ENCODE results near the gene TBC1D8.

The TBC1D8 gene

GRCh38 chr2:101064868-101065549 lies 86.2 kb downstream of the TBC1D8 start:
- TF ChIP-seq CTCF (IDR thresholded peaks at IDR 0.05; ENCODE audit: borderline replicate concordance, insufficient read depth, low read depth, low read length): no peak
- H3K4me3 ChIP-seq (ENCODE audit: low read depth, low read length): no peak overlapping the region

GRCh38 chr2:101064505-101064867 lies 86.7 kb downstream of the TBC1D8 start:
- no peak overlapping the region for H3K4me3 ChIP-seq (ENCODE audit: low read depth, low read length)
- TF ChIP-seq CTCF (IDR thresholded peaks at IDR 0.05; ENCODE audit: borderline replicate concordance, insufficient read depth, low read depth, low read length): no peak

- H3K4me3 ChIP-seq (ENCODE audit: low read depth, low read length): no peak overlapping the region
- TF ChIP-seq CTCF (IDR thresholded peaks at IDR 0.05; ENCODE audit: borderline replicate concordance, insufficient read depth, low read depth, low read length): no peak
Observed at GRCh38 chr2:101064125-101064502, 87.1 kb downstream of the TBC1D8 start.

GRCh38 chr2:101063352-101064124 lies 87.6 kb downstream of the TBC1D8 start:
- TF ChIP-seq CTCF (IDR thresholded peaks at IDR 0.05; ENCODE audit: borderline replicate concordance, insufficient read depth, low read depth, low read length): no peak
- H3K4me3 ChIP-seq (ENCODE audit: low read depth, low read length): no peak overlapping the region

GRCh38 chr2:101058386-101058785 lies 92.8 kb downstream of the TBC1D8 start:
- no peak for TF ChIP-seq CTCF (IDR thresholded peaks at IDR 0.05; ENCODE audit: borderline replicate concordance, insufficient read depth, low read depth, low read length)

GRCh38 chr2:101057051-101057933 lies 93.9 kb downstream of the TBC1D8 start:
- no peak overlapping the region for H3K4me3 ChIP-seq (ENCODE audit: low read depth, low read length)
- no peak for TF ChIP-seq CTCF (IDR thresholded peaks at IDR 0.05; ENCODE audit: borderline replicate concordance, insufficient read depth, low read depth, low read length)

More at GRCh38 chr2:101058386-101058785, 92.8 kb downstream of the TBC1D8 start:
- H3K4me3 ChIP-seq (ENCODE audit: low read depth, low read length): no peak overlapping the region
